Activated gamma-delta T cell treated with Interleukin-2 at 50 U/mL for 16 hours (primary cell): Measurements from ENCODE around the gene CAPN15.

Experiments used
- DNase-seq: peaks from one replicate; pipeline ENCODE4 v3.0.0-alpha.2; 2020

The CAPN15 gene

GRCh38 chr16:580141-580945 is 52.8 kb downstream of the CAPN15 start:
- no peak for DNase-seq

GRCh38 chr16:580946-581498 is 53.5 kb downstream of the CAPN15 start:
- no peak for DNase-seq

- no peak for DNase-seq
Measured at GRCh38 chr16:582218-582613, 54.7 kb downstream of the CAPN15 start.

- DNase-seq, result no peak
Measured at GRCh38 chr16:582614-583331, 55.3 kb downstream of the CAPN15 start.

GRCh38 chr16:583470-583814 is 55.9 kb downstream of the CAPN15 start:
- no peak for DNase-seq

GRCh38 chr16:583815-584591 is 56.5 kb downstream of the CAPN15 start:
- no peak for DNase-seq

GRCh38 chr16:585351-585750 is 57.8 kb downstream of the CAPN15 start:
- DNase-seq, result no peak

- no peak for DNase-seq
Measured at GRCh38 chr16:586047-586644, 58.6 kb downstream of the CAPN15 start.

- DNase-seq, result no peak
Measured at GRCh38 chr16:586645-587590, 59.4 kb downstream of the CAPN15 start.

- DNase-seq, result peak; percentile 48
Measured at GRCh38 chr16:588639-588888, 61.1 kb downstream of the CAPN15 start.

- DNase-seq, result peak; percentile 98
Measured at GRCh38 chr16:588889-589657, 61.6 kb downstream of the CAPN15 start.

GRCh38 chr16:589658-590187 is 62.2 kb downstream of the CAPN15 start, which contains the start of gene RAB40C:
RAB40C (plus strand) TSS chr16:590066; CDS start chr16:590292, 226 bp downstream.
- DNase-seq, result peak; percentile 100

GRCh38 chr16:590188-590814 is 62.8 kb downstream of the CAPN15 start:
- no peak for DNase-seq

GRCh38 chr16:590815-591200 is 63.3 kb downstream of the CAPN15 start:
- DNase-seq, result no peak

GRCh38 chr16:591231-591630 is 63.7 kb downstream of the CAPN15 start:
- DNase-seq, result no peak

GRCh38 chr16:591892-592517 is 64.5 kb downstream of the CAPN15 start:
- DNase-seq, result no peak

- no peak for DNase-seq
Measured at GRCh38 chr16:592518-593306, 65.2 kb downstream of the CAPN15 start.

- no peak for DNase-seq
Measured at GRCh38 chr16:593406-593805, 65.9 kb downstream of the CAPN15 start.

GRCh38 chr16:593807-594206 is 66.3 kb downstream of the CAPN15 start:
- no peak for DNase-seq
